Renal pelvis (tissue), 3 donors: ENCODE data around the gene RAB3IP. TPM values are rescaled to one million over a fixed set of nuclear protein-coding genes. Genes with fewer than 3 reads are reported as not detected.

ENCODE experiments used
- polyA plus RNA-seq, 3 donors: library from polyadenylated mRNA; unstranded; fragments of 120-200 nt; gene quantifications; one replicate each; pipeline ENCODE4 v1.2.1, GENCODE V29; 2013; ENCODE audit not compliant: insufficient read length in 3 of 3

The RAB3IP gene
- polyA plus RNA-seq, 3 donors: 54.7 to 81.6 (median 64.6) TPM

Other genes with a start within 250 kb of the RAB3IP start
- 100 to 1,000 TPM; 251 to 277 (median 253) TPM for gene CCT2, start 153.4 kb upstream of the RAB3IP start, polyA plus RNA-seq
- gene LRRC10, start 128.0 kb upstream of the RAB3IP start, polyA plus RNA-seq: under 1 TPM in 1 of 3 donors, not detected in 2; 0.09 TPM
- gene BEST3, start 39.6 kb upstream of the RAB3IP start, polyA plus RNA-seq: under 1 TPM; 0.25 to 0.55 (median 0.36) TPM
- gene MYRFL, start 86.4 kb downstream of the RAB3IP start, polyA plus RNA-seq: 1 to 10 TPM; 1.7 to 4.0 (median 3.0) TPM